IMR-90 (cell line): Measurements from ENCODE around the gene PAM. TPM values are rescaled to one million over a fixed set of nuclear protein-coding genes. Genes with fewer than 3 reads are reported as not detected.

Experiments used
- ATAC-seq: fragments of 200-7000 bp; cut with Tn5 transposase; 2 replicates; pipeline ENCODE4 v1.9.1; 2020; ENCODE audit warnings: low read depth, mild to moderate bottlenecking, moderate library complexity
- BruUV-seq: library from RNA; stranded (reverse); fragments of 400-500 nt; replicated peaks from 2 replicates; lab custom pipeline; 2021; lab: Mats Ljungman, UMichigan
- CTCF ChIA-PET: fragments of 300-600 bp; formaldehyde crosslinking; extraction: SDS; loops from one replicate; lab custom pipeline; 2021; ENCODE audit warnings: antibody characterized with exemption; lab: Yijun Ruan, JAX
- POLR2A ChIA-PET: fragments of 300-600 bp; sonication (Branson Sonifier 250); formaldehyde crosslinking; loops from one replicate; lab custom pipeline; 2022; ENCODE audit warnings: antibody characterized with exemption; ENCODE audit not compliant: unreplicated experiment; lab: Charles Lee
- DNase-seq: peaks from one replicate; pipeline ENCODE4 v3.0.0; 2013
- H2AFZ ChIP-seq: replicated peaks from 2 replicates; pipeline ENCODE3; 2013; ENCODE audit warnings: low read length, mild to moderate bottlenecking; ENCODE audit not compliant: poor library complexity
- H2AK5ac ChIP-seq: 2 replicates; pipeline ENCODE4 v1.6.1; 2013; ENCODE audit warnings: low read depth, low read length, inconsistent platforms
- H2AK9ac ChIP-seq: replicated peaks from 2 replicates; pipeline ENCODE3; 2013; ENCODE audit warnings: mild to moderate bottlenecking, low read depth, low read length, moderate library complexity; ENCODE audit not compliant: poor library complexity
- H2BK120ac ChIP-seq: 2 replicates; pipeline ENCODE4 v1.6.1; 2013; ENCODE audit warnings: low read depth, low read length, inconsistent platforms
- H2BK15ac ChIP-seq: 3 replicates; pipeline ENCODE4 v1.6.1; 2013; ENCODE audit warnings: low read depth, low read length, inconsistent platforms
- H2BK20ac ChIP-seq: 2 replicates; pipeline ENCODE4 v1.6.1; 2013; ENCODE audit warnings: low read depth, mild to moderate bottlenecking, inconsistent platforms, low read length, moderate library complexity
- H2BK5ac ChIP-seq: 2 replicates; pipeline ENCODE4 v1.6.1; 2013; ENCODE audit warnings: mild to moderate bottlenecking, low read depth, low read length, inconsistent platforms; ENCODE audit not compliant: poor library complexity, severe bottlenecking
- H3K14ac ChIP-seq: replicated peaks from 2 replicates; pipeline ENCODE4 v1.6.1; 2013; ENCODE audit warnings: low read depth, low read length, inconsistent platforms
- H3K18ac ChIP-seq: 2 replicates; pipeline ENCODE4 v1.6.1; 2013; ENCODE audit warnings: low read depth, low read length, control low read depth
- H3K23ac ChIP-seq: 2 replicates; pipeline ENCODE4 v1.6.1; 2013; ENCODE audit warnings: low read depth, low read length, inconsistent platforms
- H3K27ac ChIP-seq: 2 replicates; pipeline ENCODE4 v1.5.1; 2013; ENCODE audit warnings: mild to moderate bottlenecking, control low read depth, low read length; ENCODE audit not compliant: insufficient read depth
- H3K27me3 ChIP-seq: 2 replicates; pipeline ENCODE4 v1.6.1; 2013; ENCODE audit warnings: low read length; ENCODE audit not compliant: control insufficient read depth, insufficient read depth
- H3K36me3 ChIP-seq: 2 replicates; pipeline ENCODE4 v1.6.1; 2013; ENCODE audit warnings: low read length, mixed read lengths; ENCODE audit not compliant: control insufficient read depth, insufficient read depth
- H3K4ac ChIP-seq: 2 replicates; pipeline ENCODE4 v1.6.1; 2013; ENCODE audit warnings: low read depth, low read length, inconsistent platforms
- H3K4me1 ChIP-seq: 2 replicates; pipeline ENCODE4 v1.6.1; 2013; ENCODE audit warnings: low read length, mixed read lengths; ENCODE audit not compliant: control insufficient read depth, insufficient read depth
- H3K4me2 ChIP-seq: 2 replicates; pipeline ENCODE4 v1.6.1; 2013; ENCODE audit warnings: low read depth, mild to moderate bottlenecking, control low read depth, low read length, moderate library complexity
- H3K4me3 ChIP-seq: 2 replicates; pipeline ENCODE4 v1.5.1; 2013; ENCODE audit warnings: low read depth, mild to moderate bottlenecking, control low read depth, low read length, moderate library complexity; ENCODE audit not compliant: insufficient read depth
- H3K56ac ChIP-seq: 2 replicates; pipeline ENCODE4 v1.6.1; 2013; ENCODE audit warnings: low read length, inconsistent platforms; ENCODE audit not compliant: insufficient read depth; ENCODE audit errors: extremely low read depth
- H3K79me1 ChIP-seq, 2 experiments: 2 replicates each; pipeline ENCODE4 v1.6.1; 2013; ENCODE audit warnings: low read length in 2 of 2, inconsistent platforms in 1 of 2, low read depth in 1 of 2
- H3K9ac ChIP-seq: 2 replicates; pipeline ENCODE4 v1.6.1; 2013; ENCODE audit warnings: low read depth, low read length, control low read depth
- H3K9me1 ChIP-seq: 2 replicates; pipeline ENCODE4 v1.6.1; 2013; ENCODE audit warnings: low read length, inconsistent platforms; ENCODE audit not compliant: insufficient read depth
- H3K9me3 ChIP-seq: 2 replicates; pipeline ENCODE4 v1.6.1; 2013; ENCODE audit warnings: low read length; ENCODE audit not compliant: control insufficient read depth, insufficient read depth
- H4K20me1 ChIP-seq: 2 replicates; pipeline ENCODE4 v1.6.1; 2013; ENCODE audit warnings: low read length, inconsistent platforms; ENCODE audit not compliant: insufficient read depth
- H4K5ac ChIP-seq: 2 replicates; pipeline ENCODE4 v1.6.1; 2013; ENCODE audit warnings: mild to moderate bottlenecking, low read depth, low read length, control low read depth
- H4K8ac ChIP-seq, 2 experiments: 2 replicates each; pipeline ENCODE4 v1.6.1; 2013; ENCODE audit warnings: low read depth in 2 of 2, low read length in 2 of 2, control low read depth in 1 of 2, inconsistent platforms in 1 of 2
- H4K91ac ChIP-seq: 2 replicates; pipeline ENCODE4 v1.6.1; 2013; ENCODE audit warnings: low read depth, low read length, inconsistent platforms; ENCODE audit not compliant: insufficient read depth
- CEBPB ChIP-seq: IDR thresholded peaks from 2 replicates; pipeline ENCODE4 v1.6.1; 2012; ENCODE audit warnings: low read depth, low read length, improper control_type of control experiment
- FOS ChIP-seq: fragments of 150-350 bp; IDR thresholded peaks from 2 replicates; pipeline ENCODE4 v1.6.1; 2016; ENCODE audit warnings: low read depth, low read length
- MAFK ChIP-seq: IDR thresholded peaks from 2 replicates; pipeline ENCODE4 v1.6.1; 2012; ENCODE audit warnings: low read depth, low read length, improper control_type of control experiment
- MXI1 ChIP-seq: IDR thresholded peaks from 2 replicates; pipeline ENCODE4 v1.6.1; 2012; ENCODE audit warnings: low read depth, mild to moderate bottlenecking, low read length, moderate library complexity, borderline replicate concordance
- POLR2A ChIP-seq: IDR thresholded peaks from 2 replicates; pipeline ENCODE4 v1.6.1; 2012; ENCODE audit warnings: mild to moderate bottlenecking, low read depth, low read length
- RFX5 ChIP-seq: IDR thresholded peaks from 2 replicates; pipeline ENCODE4 v1.8.0; 2012; ENCODE audit warnings: low read depth, mild to moderate bottlenecking, low read length, moderate library complexity
- USF2 ChIP-seq: fragments of 150-350 bp; IDR thresholded peaks from 2 replicates; pipeline ENCODE4 v1.6.1; 2017; ENCODE audit warnings: mild to moderate bottlenecking, antibody characterized with exemption, low read length, low read depth
- WGBS, 2 experiments: methylation state at CpG; one replicate each; pipeline versions ENCODE4 v1.1.5 to v1.1.7; 2013; ENCODE audit warnings: missing lambda C conversion rate in 2 of 2; ENCODE audit not compliant: insufficient read length in 1 of 2; ENCODE audit errors: extremely low coverage in 2 of 2; 5-methylcytosine and 5-hydroxymethylcytosine counted together
- dilution Hi-C: fragments of 300-500 bp; cut with HindIII; formaldehyde crosslinking; loops from one replicate; pipeline ENCODE4 v1.14.3; 2018; ENCODE audit warnings: low sequenced_read_pairs; ENCODE audit not compliant: unreplicated experiment
- in situ Hi-C: fragments of 300-500 bp; cut with MboI; formaldehyde crosslinking; loops from 3 replicates; pipeline ENCODE4 v1.14.3; 2019; ENCODE audit warnings: low sequenced_read_pairs, inconsistent platforms, mixed read lengths
- intact Hi-C: fragments of 100-400 bp; cut with micrococcal nuclease; formaldehyde crosslinking; loops from 2 replicates; pipeline ENCODE4 v1.10.0; 2022
- polyA plus RNA-seq, 3 experiments: library from polyadenylated mRNA; depleted of rRNA; stranded (reverse); fragments of >200 nt; gene quantifications; 2 replicates each; pipeline ENCODE4 v1.2.3, GENCODE V29; 2012; ENCODE audit warnings: low replicate concordance in 1 of 3
- total RNA-seq: library from RNA; depleted of rRNA; stranded (reverse); fragments of >200 nt; gene quantifications from 2 replicates; pipeline ENCODE4 v1.2.3, GENCODE V29; 2012

The PAM gene
- total and polyA plus RNA-seq, 2 of the 4 experiments (the other 2 are of a cell fraction) = 115 to 179 TPM

GRCh38 chr5:102959055-102959454 is 203.9 kb downstream of the PAM start:
- CTCF ChIA-PET = no interaction called here

More at GRCh38 chr5:102959055-102959454, 203.9 kb downstream of the PAM start:
- H3K4me2 ChIP-seq = peak overlapping the region; percentile 85; the same call in 1 of the 2 replicates
- H3K79me1 ChIP-seq = peaks cover 0 to 9% of the 10 kb centered on the region in 2 experiments; a peak in 2 of 4 replicates
- no peak overlapping the region for H3K4ac ChIP-seq
- H3K56ac ChIP-seq = no peak overlapping the region
- H3K36me3 ChIP-seq = peaks cover 4% of the 10 kb centered on the region
- H3K4me1 ChIP-seq = peaks cover 4% of the 10 kb centered on the region; the same call in 1 of the 2 replicates
- no peak overlapping the region for H4K5ac ChIP-seq
- H2BK120ac ChIP-seq = peak overlapping the region; percentile 59; the same call in 1 of the 2 replicates
- no peak overlapping the region for H3K9ac ChIP-seq
- peak overlapping the region; percentile 85 for H2BK5ac ChIP-seq
- H3K9me3 ChIP-seq = no peaks in the 10 kb centered on the region
- DNase-seq = peak; percentile 95
- H4K8ac ChIP-seq = no peak overlapping the region
- no peaks in the 10 kb centered on the region for H4K20me1 ChIP-seq
- intact Hi-C loops (loop anchor here (5.0 kb wide), 1 partner anchor 47 kb away; no protein-coding TSS in a partner anchor), in situ Hi-C loops (no loop called here), dilution Hi-C loops (no loop called here)
- no peak overlapping the region for H3K14ac ChIP-seq
- peak; percentile 70 for TF ChIP-seq MAFK
- peak; percentile 15; the same call in 1 of the 2 replicates for TF ChIP-seq CEBPB
- peak; percentile 13; the same call in 1 of the 2 replicates for TF ChIP-seq USF2
- no peak for TF ChIP-seq RFX5
- peak; percentile 66 for TF ChIP-seq POLR2A
- TF ChIP-seq MXI1 = no peak
- TF ChIP-seq FOS = peak; percentile 63
- no peak overlapping the region for H2AFZ ChIP-seq
- no peak overlapping the region for H3K4me3 ChIP-seq
- H3K18ac ChIP-seq = no peak overlapping the region
- ATAC-seq = peak; percentile 96
- no TSS peak for BruUV-seq
- no CpG with 5 or more reads among the region's 1 CpG for WGBS, 2 experiments
- no peaks in the 10 kb centered on the region for H3K9me1 ChIP-seq
- H3K23ac ChIP-seq = no peak overlapping the region
- no peak overlapping the region for H2BK15ac ChIP-seq
- no peak overlapping the region for H3K27ac ChIP-seq
- H2BK20ac ChIP-seq = no peak overlapping the region
- no peak overlapping the region for H2AK9ac ChIP-seq
- H4K91ac ChIP-seq = no peak overlapping the region
- no peak overlapping the region for H2AK5ac ChIP-seq
- H3K27me3 ChIP-seq = no peaks in the 10 kb centered on the region
- POLR2A ChIA-PET = no interaction called here
